ENCODE results near the gene PSMD13.

DNA sequence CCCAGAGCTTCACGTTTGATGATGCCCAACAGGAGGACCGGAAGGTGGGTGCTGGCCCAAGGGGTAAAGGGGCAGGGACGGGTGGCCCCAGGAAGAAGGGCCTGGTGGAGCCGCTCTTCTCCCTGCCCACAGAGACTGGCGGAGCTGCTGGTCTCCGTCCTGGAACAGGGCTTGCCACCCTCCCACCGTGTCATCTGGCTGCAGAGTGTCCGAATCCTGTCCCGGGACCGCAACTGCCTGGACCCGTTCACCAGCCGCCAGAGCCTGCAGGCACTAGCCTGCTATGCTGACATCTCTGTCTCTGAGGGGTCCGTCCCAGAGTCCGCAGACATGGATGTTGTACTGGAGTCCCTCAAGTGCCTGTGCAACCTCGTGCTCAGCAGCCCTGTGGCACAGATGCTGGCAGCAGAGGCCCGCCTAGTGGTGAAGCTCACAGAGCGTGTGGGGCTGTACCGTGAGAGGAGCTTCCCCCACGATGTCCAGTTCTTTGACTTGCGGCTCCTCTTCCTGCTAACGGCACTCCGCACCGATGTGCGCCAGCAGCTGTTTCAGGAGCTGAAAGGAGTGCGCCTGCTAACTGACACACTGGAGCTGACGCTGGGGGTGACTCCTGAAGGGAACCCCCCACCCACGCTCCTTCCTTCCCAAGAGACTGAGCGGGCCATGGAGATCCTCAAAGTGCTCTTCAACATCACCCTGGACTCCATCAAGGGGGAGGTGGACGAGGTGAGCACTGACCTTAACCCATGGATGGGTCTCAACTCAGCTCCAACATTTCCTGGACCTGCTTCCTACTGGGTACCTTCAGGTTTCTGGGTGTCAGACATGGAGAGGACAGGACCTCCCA lies 27.3 kb upstream of the PSMD13 start:
- TF ChIP-seq, protein P1, sequence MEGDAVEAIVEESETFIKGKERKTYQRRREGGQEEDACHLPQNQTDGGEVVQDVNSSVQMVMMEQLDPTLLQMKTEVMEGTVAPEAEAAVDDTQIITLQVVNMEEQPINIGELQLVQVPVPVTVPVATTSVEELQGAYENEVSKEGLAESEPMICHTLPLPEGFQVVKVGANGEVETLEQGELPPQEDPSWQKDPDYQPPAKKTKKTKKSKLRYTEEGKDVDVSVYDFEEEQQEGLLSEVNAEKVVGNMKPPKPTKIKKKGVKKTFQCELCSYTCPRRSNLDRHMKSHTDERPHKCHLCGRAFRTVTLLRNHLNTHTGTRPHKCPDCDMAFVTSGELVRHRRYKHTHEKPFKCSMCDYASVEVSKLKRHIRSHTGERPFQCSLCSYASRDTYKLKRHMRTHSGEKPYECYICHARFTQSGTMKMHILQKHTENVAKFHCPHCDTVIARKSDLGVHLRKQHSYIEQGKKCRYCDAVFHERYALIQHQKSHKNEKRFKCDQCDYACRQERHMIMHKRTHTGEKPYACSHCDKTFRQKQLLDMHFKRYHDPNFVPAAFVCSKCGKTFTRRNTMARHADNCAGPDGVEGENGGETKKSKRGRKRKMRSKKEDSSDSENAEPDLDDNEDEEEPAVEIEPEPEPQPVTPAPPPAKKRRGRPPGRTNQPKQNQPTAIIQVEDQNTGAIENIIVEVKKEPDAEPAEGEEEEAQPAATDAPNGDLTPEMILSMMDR (IDR thresholded peaks at IDR 0.05; ENCODE audit: low read depth, low read length, poor library complexity, severe bottlenecking): no peak
- no peak for TF ChIP-seq EZH2phosphoT487 (IDR thresholded peaks at IDR 0.05; ENCODE audit: borderline replicate concordance, low read length)
